Bone marrow (tissue), 2 donors: Measurements from ENCODE around the gene PCDHGA1.

Source experiments
- DNase-seq, 2 donors: peaks; one replicate each; lab custom pipeline; 2025; lab: John Stamatoyannopoulos, UW

PCDHGA1 gene

GRCh38 chr5:141490771-141491170 is 160.5 kb downstream of the PCDHGA1 start:
- no peak for DNase-seq

DNA sequence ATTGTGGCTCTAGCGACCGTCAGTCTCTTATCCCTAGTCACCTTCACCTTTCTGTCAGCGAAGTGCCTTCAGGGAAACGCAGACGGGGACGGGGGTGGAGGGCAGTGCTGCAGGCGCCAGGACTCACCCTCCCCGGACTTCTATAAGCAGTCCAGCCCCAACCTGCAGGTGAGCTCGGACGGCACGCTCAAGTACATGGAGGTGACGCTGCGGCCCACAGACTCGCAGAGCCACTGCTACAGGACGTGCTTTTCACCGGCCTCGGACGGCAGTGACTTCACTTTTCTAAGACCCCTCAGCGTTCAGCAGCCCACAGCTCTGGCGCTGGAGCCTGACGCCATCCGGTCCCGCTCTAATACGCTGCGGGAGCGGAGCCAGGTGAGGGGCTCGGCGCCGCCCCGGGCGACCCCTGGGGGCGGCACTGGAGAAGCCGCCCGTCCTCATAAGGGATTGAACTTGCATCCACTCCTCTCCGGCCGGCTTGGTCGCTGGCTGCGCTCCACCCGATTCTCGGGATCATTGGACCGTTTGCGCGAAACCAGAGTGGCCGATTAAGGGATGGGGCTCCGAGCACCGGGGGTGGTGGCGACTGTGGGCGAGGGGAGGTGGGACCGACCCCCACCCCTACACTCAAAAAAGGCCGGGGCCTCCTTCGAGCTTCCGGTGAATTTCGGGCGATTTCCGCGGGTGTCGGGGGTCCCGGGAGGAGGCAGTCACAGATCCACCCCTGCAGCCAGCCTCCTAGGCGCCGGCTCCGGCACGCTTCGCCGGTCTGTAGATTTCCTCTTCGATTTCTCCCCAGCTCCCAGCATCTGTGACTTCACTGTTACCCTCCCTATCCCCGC is 161.2 kb downstream of the PCDHGA1 start:
- no peak for DNase-seq

DNA sequence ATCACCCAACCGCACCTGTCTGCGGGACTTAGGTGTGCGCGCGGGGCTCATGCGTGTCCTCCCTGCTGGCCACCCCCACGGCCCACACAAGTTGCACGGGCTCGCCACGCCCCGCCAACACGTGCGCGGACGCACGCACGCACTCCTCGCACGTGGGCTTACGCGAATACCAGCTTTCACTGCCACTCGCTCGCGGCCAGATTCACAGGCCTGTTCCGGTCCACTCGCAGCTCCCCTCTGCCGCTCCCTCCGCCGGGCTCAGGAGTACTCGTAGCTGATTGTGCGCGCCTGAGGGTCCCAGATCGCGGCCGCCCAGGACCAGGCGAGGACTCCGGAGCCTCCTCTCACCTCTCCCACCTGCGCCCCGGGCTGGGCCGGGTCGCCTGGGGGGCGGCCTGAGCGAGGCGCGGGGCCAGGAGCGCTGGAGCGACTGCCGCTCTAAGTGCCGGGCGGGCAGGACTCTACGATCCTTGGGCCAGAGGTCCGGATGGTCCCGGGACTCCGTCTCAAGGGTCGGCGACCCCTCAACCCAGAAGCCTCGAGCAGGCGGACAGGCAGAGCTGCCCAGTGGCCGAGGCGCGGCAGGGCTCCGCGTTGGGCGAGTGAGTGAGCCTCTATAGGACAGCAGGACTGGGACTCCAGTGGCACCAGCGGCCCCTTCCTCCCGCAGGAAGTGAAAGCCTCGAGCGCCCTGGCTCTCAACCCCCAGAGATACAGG is 162.0 kb downstream of the PCDHGA1 start:
- DNase-seq: no peak

DNA sequence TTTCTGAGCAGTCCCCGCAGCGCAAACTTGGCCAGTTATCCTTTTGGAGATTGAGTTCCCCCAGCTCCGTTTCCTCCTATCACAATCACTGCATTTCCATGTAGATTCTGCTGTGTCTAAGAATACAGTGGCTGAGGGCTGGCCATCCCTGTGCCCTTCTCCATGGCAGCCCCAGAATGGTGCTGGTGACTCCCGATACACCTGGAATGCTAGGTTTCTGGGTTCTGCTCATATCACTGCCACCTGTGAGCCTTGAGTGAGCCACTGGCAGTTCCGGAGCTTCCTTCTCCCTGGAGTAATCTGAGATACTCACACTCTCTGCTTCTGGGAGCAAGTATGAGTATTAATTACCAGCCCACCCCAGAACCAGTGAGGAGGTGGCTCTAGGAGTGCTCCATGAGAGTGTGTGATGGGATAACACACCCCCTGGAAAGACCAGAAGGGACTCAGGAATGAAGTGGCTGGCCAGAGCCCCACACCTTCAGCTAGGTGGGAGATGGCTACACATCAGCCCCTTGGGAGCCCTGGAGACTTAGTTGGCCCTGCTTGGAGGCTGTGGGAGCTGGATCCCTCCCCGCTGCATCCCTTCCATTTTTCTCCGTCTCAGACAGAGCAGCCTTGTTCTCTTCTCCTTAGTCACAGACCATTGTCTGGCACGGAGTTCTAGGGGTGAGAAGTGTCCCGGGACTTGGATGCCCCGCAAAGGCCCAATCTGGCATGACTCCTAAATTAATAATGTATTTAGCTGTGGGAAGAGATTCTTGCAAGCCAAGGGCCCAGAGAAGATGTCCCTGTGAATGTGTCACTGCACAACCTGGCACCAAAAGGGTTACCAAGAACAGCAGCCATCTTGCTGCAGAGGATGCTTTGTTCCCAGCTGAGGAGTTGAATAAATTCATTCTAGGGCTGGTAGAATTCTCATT is 163.4 kb downstream of the PCDHGA1 start:
- no peak for DNase-seq

DNA sequence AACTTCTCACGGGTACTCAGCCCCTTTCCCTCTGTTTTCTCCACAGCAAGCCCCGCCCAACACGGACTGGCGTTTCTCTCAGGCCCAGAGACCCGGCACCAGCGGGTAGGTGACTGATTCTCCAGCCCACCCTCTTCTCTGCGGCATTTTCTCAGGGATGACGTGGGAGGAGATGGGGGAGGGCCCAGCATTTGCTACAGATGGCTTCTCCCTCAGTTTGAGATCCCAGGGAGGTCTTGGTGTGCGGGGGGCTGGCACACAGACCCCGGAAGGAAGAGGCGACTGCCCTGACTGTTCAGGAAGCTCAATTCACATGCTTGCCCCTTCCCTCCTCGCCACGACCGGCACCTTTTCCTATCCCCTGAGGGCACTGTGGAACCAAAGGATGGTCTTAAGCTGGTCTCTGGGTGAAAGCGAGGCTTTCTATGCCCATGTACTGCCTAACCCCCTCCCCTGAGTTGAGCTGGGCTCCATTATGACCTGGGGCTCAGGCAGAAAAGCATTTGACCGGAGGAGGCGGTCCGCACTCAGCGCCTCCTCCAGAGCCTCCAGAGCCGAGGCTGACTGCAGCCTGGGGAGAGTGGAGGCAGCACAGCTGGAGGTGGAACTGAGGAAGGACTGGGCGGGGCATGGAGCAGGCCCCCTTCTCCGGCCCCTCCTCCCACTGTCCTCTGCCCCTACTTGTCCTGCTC is 164.6 kb downstream of the PCDHGA1 start:
- DNase-seq: no peak

DNA sequence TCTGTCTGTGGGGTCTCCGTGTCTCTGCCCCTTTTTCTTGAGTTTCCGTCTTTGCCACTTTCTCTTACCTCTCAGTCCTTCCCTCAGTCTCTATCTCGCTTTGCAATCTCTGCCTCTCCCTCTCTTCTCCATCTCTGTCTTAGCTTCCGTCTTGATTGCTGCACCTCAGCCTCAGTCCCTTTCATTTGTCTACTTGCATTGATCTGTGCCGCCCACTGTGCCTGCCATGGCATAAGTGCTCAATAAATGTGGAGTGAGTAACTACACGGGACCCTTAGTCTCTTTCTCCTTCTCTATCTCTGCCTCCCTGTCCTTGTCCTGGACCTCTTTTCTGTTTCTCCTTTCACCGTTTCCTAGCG is 165.1 kb downstream of the PCDHGA1 start:
- DNase-seq: no peak

GRCh38 chr5:141496038-141496437 is 165.7 kb downstream of the PCDHGA1 start:
- no peak for DNase-seq

GRCh38 chr5:141501761-141502160 is 171.4 kb downstream of the PCDHGA1 start:
- DNase-seq: no peak

- no peak for DNase-seq
These were observed 173.4 kb downstream of the PCDHGA1 start for GRCh38 chr5:141503681-141504080.

GRCh38 chr5:141504216-141504615 is 173.9 kb downstream of the PCDHGA1 start:
- DNase-seq: no peak

GRCh38 chr5:141506381-141507155 is 176.3 kb downstream of the PCDHGA1 start:
- DNase-seq: no peak

DNA sequence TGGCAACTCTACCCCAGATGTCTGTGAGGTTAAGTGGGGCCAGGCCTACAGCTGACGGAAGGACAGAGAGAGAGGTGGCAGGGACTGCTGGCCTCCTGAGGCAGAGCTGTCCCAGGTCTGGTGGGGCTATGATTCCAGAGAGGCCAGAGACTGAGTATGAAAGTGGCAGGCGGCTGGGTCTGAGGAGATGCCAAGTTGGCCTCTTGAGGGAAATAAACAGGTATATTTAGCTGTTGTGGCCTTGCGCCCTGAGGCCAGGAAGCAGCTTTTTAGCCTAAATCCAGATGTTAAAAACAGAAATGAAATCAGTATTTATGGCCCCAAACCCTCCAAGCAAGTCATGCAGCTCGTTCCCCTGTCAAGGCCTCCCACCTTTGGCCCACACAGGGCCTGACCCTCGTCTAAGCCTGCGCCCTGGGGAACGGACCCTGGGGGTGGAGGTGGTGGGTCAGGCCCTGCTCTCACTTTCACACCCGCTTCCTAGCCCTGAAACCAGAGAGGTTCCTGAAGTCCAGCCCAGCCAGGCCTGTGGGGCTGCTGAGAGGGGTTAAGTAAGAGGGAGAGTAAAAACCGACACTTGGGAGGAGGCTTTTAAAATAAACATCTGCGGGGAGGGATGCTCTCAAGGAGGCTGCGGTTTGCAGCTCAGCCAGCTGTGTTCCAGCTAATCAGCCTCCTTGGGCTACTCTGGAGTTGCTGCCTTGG is 177.2 kb downstream of the PCDHGA1 start:
- DNase-seq: no peak

DNA sequence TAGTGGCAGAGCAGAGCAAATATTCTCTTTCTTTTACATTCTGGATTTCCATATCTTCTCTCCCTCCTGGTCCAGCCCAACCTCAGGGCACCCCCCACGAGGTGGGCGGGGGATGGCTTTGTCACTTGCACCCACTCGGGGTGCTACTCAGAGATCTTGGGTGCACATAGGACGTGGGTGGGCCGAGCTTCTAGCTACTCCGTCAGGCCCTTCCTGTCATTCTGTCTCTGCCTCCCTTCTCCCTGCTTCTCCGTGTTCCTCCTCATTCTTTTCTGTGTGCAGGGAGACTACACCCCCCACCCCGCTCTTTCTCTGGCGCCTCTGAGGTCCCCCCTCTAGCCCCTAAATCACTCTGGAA is 178.1 kb downstream of the PCDHGA1 start:
- DNase-seq: no peak

- DNase-seq: no peak
These were observed 178.7 kb downstream of the PCDHGA1 start for GRCh38 chr5:141508798-141509611.

DNA sequence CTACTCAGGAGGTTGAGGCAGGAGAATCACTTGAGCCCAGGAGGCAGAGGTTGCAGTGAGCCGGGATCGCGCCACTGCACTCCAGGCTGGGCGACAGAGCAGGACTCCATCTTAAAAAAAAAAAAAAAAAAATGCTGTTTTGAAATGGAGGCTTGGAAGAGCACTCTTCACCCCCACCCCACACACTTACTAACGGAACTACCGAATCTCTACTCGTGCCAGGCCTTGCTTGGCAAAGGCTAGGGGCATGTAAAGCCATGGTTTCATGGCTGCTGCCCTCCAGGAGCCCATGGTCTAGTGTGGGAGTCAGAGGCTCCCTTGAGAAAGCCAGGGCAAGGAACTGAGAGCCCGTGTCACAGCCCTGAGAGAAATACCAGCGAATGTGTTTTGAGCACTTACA is 179.8 kb downstream of the PCDHGA1 start:
- no peak for DNase-seq

DNA sequence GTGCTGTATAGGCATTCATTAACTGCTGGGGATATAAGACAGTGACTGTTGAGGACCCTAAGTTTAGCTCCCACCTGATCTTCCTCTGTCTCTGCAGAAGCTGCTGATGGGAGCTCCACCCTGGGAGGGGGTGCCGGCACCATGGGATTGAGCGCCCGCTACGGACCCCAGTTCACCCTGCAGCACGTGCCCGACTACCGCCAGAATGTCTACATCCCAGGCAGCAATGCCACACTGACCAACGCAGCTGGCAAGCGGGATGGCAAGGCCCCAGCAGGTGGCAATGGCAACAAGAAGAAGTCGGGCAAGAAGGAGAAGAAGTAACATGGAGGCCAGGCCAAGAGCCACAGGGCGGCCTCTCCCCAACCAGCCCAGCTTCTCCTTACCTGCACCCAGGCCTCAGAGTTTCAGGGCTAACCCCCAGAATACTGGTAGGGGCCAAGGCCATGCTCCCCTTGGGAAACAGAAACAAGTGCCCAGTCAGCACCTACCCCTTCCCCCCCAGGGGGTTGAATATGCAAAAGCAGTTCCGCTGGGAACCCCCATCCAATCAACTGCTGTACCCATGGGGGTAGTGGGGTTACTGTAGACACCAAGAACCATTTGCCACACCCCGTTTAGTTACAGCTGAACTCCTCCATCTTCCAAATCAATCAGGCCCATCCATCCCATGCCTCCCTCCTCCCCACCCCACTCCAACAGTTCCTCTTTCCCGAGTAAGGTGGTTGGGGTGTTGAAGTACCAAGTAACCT is 180.7 kb downstream of the PCDHGA1 start:
- no peak for DNase-seq

GRCh38 chr5:141511771-141512325 is 181.5 kb downstream of the PCDHGA1 start:
- DNase-seq: no peak

- peak in 1 of 2 donors; percentile 39 for DNase-seq
These were observed 182.1 kb downstream of the PCDHGA1 start for GRCh38 chr5:141512390-141512910.
